Stimulated activated CD8-positive, alpha-beta memory T cell treated with anti-CD3 and anti-CD28 coated beads, Interleukin-4, amount 100 ng/mL, for 1 hour (primary cell): Measurements from ENCODE around the gene MAML3.

Experiments
- DNase-seq, 2 donors: peaks; one replicate each; pipeline ENCODE4 v3.0.0-alpha.2; 2020; ENCODE audit warnings: low read depth in 2 of 2, low spot score in 1 of 2

MAML3 gene

GRCh38 chr4:139822391-139822790 is 331.6 kb downstream of the MAML3 start:
- DNase-seq, result no peak

GRCh38 chr4:139819082-139819481 is 334.9 kb downstream of the MAML3 start:
- no peak for DNase-seq

GRCh38 chr4:139817657-139818452 is 336.1 kb downstream of the MAML3 start:
- DNase-seq, result no peak

- DNase-seq, result no peak
These were observed 337.1 kb downstream of the MAML3 start for GRCh38 chr4:139816856-139817255.

- DNase-seq, result no peak
These were observed 338.0 kb downstream of the MAML3 start for GRCh38 chr4:139815778-139816601.

GRCh38 chr4:139814323-139815015 is 339.5 kb downstream of the MAML3 start:
- DNase-seq, result no peak

- DNase-seq, result no peak
These were observed 340.1 kb downstream of the MAML3 start for GRCh38 chr4:139813881-139814280.

- DNase-seq, result no peak
These were observed 343.3 kb downstream of the MAML3 start for GRCh38 chr4:139810710-139811109.

- DNase-seq, result no peak
These were observed 344.2 kb downstream of the MAML3 start for GRCh38 chr4:139809757-139810140.

GRCh38 chr4:139808808-139809756 is 344.9 kb downstream of the MAML3 start:
- DNase-seq, result no peak

- DNase-seq, result no peak
These were observed 345.6 kb downstream of the MAML3 start for GRCh38 chr4:139808381-139808807.

- DNase-seq, result no peak
These were observed 346.5 kb downstream of the MAML3 start for GRCh38 chr4:139807483-139807882.

GRCh38 chr4:139806929-139807328 is 347.1 kb downstream of the MAML3 start:
- no peak for DNase-seq

- DNase-seq, result no peak
These were observed 351.1 kb downstream of the MAML3 start for GRCh38 chr4:139802931-139803330.

GRCh38 chr4:139802488-139802887 is 351.5 kb downstream of the MAML3 start:
- no peak for DNase-seq

- DNase-seq, result no peak
These were observed 352.1 kb downstream of the MAML3 start for GRCh38 chr4:139801895-139802294.

- DNase-seq, result no peak
These were observed 353.9 kb downstream of the MAML3 start for GRCh38 chr4:139800082-139800481.

- no peak for DNase-seq
These were observed 354.4 kb downstream of the MAML3 start for GRCh38 chr4:139799615-139800014.

- DNase-seq, result no peak
These were observed 355.5 kb downstream of the MAML3 start for GRCh38 chr4:139798456-139798855.

- DNase-seq, result no peak
These were observed 356.7 kb downstream of the MAML3 start for GRCh38 chr4:139797287-139797686.
